Right cardiac atrium (tissue), 5 donors: Measurements from ENCODE around the gene NUP210. TPM values are rescaled to one million over a fixed set of nuclear protein-coding genes. Genes with fewer than 3 reads are reported as not detected.

ENCODE experiments used
- ATAC-seq, 2 donors: fragments of 200-7000 bp; cut with Tn5 transposase; one replicate each; pipeline versions ENCODE4 v1.8.0 to v1.9.1; 2020; ENCODE audit warnings: moderate library complexity in 2 of 2, mild to moderate bottlenecking in 1 of 2
- DNase-seq, 3 donors: peaks; one replicate each; pipeline ENCODE4 v3.0.0-alpha.2; 2020
- H3K27ac ChIP-seq: one replicate; pipeline ENCODE4 v1.5.1; 2013; ENCODE audit warnings: mild to moderate bottlenecking, low read length, control low read depth, moderate library complexity
- H3K27me3 ChIP-seq: one replicate; pipeline ENCODE4 v1.6.1; 2013; ENCODE audit not compliant: control insufficient read depth, insufficient read depth
- H3K4me1 ChIP-seq: one replicate; pipeline ENCODE4 v1.6.1; 2013; ENCODE audit warnings: low read length; ENCODE audit not compliant: control insufficient read depth, insufficient read depth
- H3K4me3 ChIP-seq: one replicate; pipeline ENCODE4 v1.5.1; 2013; ENCODE audit warnings: low read length, control low read depth
- H3K9me3 ChIP-seq: one replicate; pipeline ENCODE4 v1.6.1; 2013; ENCODE audit warnings: low read length; ENCODE audit not compliant: control insufficient read depth
- WGBS: extraction: QIAGEN DNeasy Blood & Tissue Kit; methylation state at CpG from one replicate; pipeline ENCODE4 v1.1.7; 2013; 5-methylcytosine and 5-hydroxymethylcytosine counted together
- intact Hi-C, 4 donors: fragments of 100-400 bp; cut with DNase I; formaldehyde crosslinking; loops; one replicate each; pipeline versions ENCODE4 v1.11.0 to v1.14.0; 2022 to 2023
- polyA plus RNA-seq: library from polyadenylated mRNA; stranded (reverse); fragments of 200-250 nt; gene quantifications from one replicate; pipeline ENCODE4 v1.2.3, GENCODE V29; 2013
- total RNA-seq, 4 donors: library from RNA; stranded (reverse); fragmentation: NEBNext Ultra II Directional; extraction: Animal tissue kit (Norgen Biotek cat#: 25700); gene quantifications; one replicate each; pipeline ENCODE4 v1.2.1, GENCODE V29; 2021
- donor health status: healthy with polysubstance abuse.
- donor health status: DM: no; HTN: yes; CAD: no.
- donor health status: DM: no; HTN: no; CAD: no.
- donor health status: DM: no; HTN: yes; CAD: no; lungs with severe emphysema.
- donor health status: DM: yes; HTN: yes; CAD: no.

NUP210 gene
- total and polyA plus RNA-seq, 5 donors = 2.0 to 5.9 (median 3.3) TPM

- no peak overlapping the region for H3K4me3 ChIP-seq
- H3K27ac ChIP-seq = no peak overlapping the region
- no peaks in the 10 kb centered on the region for H3K27me3 ChIP-seq
- ATAC-seq = no peak
- no peak for DNase-seq
- 90% methylated on average over 14 of the region's 14 CpGs for WGBS
- no peaks in the 10 kb centered on the region for H3K9me3 ChIP-seq
- no peaks in the 10 kb centered on the region for H3K4me1 ChIP-seq
- intact Hi-C loops = no loop called here
Observed at GRCh38 chr3:13333236-13333897, 86.8 kb downstream of the NUP210 start.

GRCh38 chr3:13332740-13333139, 87.4 kb downstream of the NUP210 start:
- Histone ChIP-seq H3K27ac (no peak overlapping the region), H3K27me3 (no peaks in the 10 kb centered on the region), H3K4me1 (no peaks in the 10 kb centered on the region), H3K9me3 (no peaks in the 10 kb centered on the region), H3K4me3 (no peak overlapping the region)
- ATAC-seq = no peak
- DNase-seq = no peak
- 83% methylated on average over 6 of the region's 6 CpGs for WGBS
- intact Hi-C loops = no loop called here

GRCh38 chr3:13332158-13332557, 88.0 kb downstream of the NUP210 start:
- DNase-seq = no peak
- 65% methylated on average over 8 of the region's 8 CpGs for WGBS

GRCh38 chr3:13329746-13330145, 90.4 kb downstream of the NUP210 start:
- H3K4me3 ChIP-seq = no peak overlapping the region
- no peaks in the 10 kb centered on the region for H3K9me3 ChIP-seq
- ATAC-seq (no peak), DNase-seq (no peak)
- no peaks in the 10 kb centered on the region for H3K27me3 ChIP-seq
- no peak overlapping the region for H3K27ac ChIP-seq
- intact Hi-C loops = no loop called here
- 91% methylated on average over 5 of the region's 5 CpGs for WGBS
- no peaks in the 10 kb centered on the region for H3K4me1 ChIP-seq

More at GRCh38 chr3:13332158-13332557, 88.0 kb downstream of the NUP210 start:
- Histone ChIP-seq H3K4me1 (no peaks in the 10 kb centered on the region), H3K27me3 (no peaks in the 10 kb centered on the region), H3K9me3 (no peaks in the 10 kb centered on the region), H3K4me3 (no peak overlapping the region), H3K27ac (no peak overlapping the region)
- intact Hi-C loops = no loop called here
- no peak for ATAC-seq

GRCh38 chr3:13325892-13326443, 94.2 kb downstream of the NUP210 start:
- Histone ChIP-seq H3K27me3 (no peaks in the 10 kb centered on the region), H3K4me3 (no peak overlapping the region), H3K27ac (no peak overlapping the region), H3K9me3 (no peaks in the 10 kb centered on the region), H3K4me1 (no peaks in the 10 kb centered on the region)
- no peak for ATAC-seq
- DNase-seq = no peak
- intact Hi-C loops = no loop called here
- WGBS = 72% methylated on average over 7 of the region's 7 CpGs

GRCh38 chr3:13324835-13325501, 95.2 kb downstream of the NUP210 start:
- no peaks in the 10 kb centered on the region for H3K9me3 ChIP-seq
- intact Hi-C loops = no loop called here
- DNase-seq (no peak), ATAC-seq (no peak)
- H3K4me3 ChIP-seq = no peak overlapping the region
- H3K27ac ChIP-seq = no peak overlapping the region
- H3K27me3 ChIP-seq = no peaks in the 10 kb centered on the region
- WGBS = 90% methylated on average over 11 of the region's 11 CpGs
- H3K4me1 ChIP-seq = no peaks in the 10 kb centered on the region

- Histone ChIP-seq H3K27ac (no peak overlapping the region), H3K4me1 (no peaks in the 10 kb centered on the region), H3K9me3 (no peaks in the 10 kb centered on the region), H3K4me3 (no peak overlapping the region), H3K27me3 (no peaks in the 10 kb centered on the region)
- 85% methylated on average over 5 of the region's 5 CpGs for WGBS
- ATAC-seq = no peak
- no peak for DNase-seq
- intact Hi-C loops = no loop called here
Observed at GRCh38 chr3:13323822-13324221, 96.3 kb downstream of the NUP210 start.

GRCh38 chr3:13322324-13322723, 97.8 kb downstream of the NUP210 start:
- H3K4me3 ChIP-seq = no peak overlapping the region
- H3K27me3 ChIP-seq = no peaks in the 10 kb centered on the region
- DNase-seq (no peak), ATAC-seq (no peak)
- H3K4me1 ChIP-seq = no peaks in the 10 kb centered on the region
- no peaks in the 10 kb centered on the region for H3K9me3 ChIP-seq
- intact Hi-C loops = no loop called here
- no peak overlapping the region for H3K27ac ChIP-seq
- 86% methylated on average over 8 of the region's 8 CpGs for WGBS

GRCh38 chr3:13319564-13320220, 100.4 kb downstream of the NUP210 start:
- Histone ChIP-seq H3K4me3 (no peak overlapping the region), H3K27ac (no peak overlapping the region), H3K9me3 (no peaks in the 10 kb centered on the region), H3K27me3 (no peaks in the 10 kb centered on the region), H3K4me1 (no peaks in the 10 kb centered on the region)
- DNase-seq (no peak), ATAC-seq (no peak)
- 94% methylated on average over 22 of the region's 22 CpGs for WGBS
- intact Hi-C loops = no loop called here

GRCh38 chr3:13318626-13319470, 101.3 kb downstream of the NUP210 start:
- H3K27ac ChIP-seq = no peak overlapping the region
- ATAC-seq (no peak), DNase-seq (no peak)
- H3K9me3 ChIP-seq = no peaks in the 10 kb centered on the region
- WGBS = 92% methylated on average over 14 of the region's 14 CpGs
- no peak overlapping the region for H3K4me3 ChIP-seq
- no peaks in the 10 kb centered on the region for H3K4me1 ChIP-seq
- intact Hi-C loops = no loop called here
- H3K27me3 ChIP-seq = no peaks in the 10 kb centered on the region
